GM18873 (cell line): Measurements from ENCODE around the gene DRD3.

Source experiments
- ATAC-seq: cut with Tn5 transposase; IDR thresholded peaks from one replicate; pipeline ENCODE4 v1.9.1; 2021; ENCODE audit warnings: mild to moderate bottlenecking, moderate library complexity, moderate number of reproducible peaks; ENCODE audit not compliant: unreplicated experiment, low FRiP score

The DRD3 gene

GRCh38 chr3:114080201-114080600, 98.7 kb downstream of the DRD3 start:
- no peak for ATAC-seq

- no peak for ATAC-seq
These were observed 99.1 kb downstream of the DRD3 start for GRCh38 chr3:114079761-114080160.

GRCh38 chr3:114078126-114078525, 100.7 kb downstream of the DRD3 start:
- no peak for ATAC-seq
